ENCODE measurements around the gene LETM1. TPM values are rescaled to one million over a fixed set of nuclear protein-coding genes. Genes with fewer than 3 reads are reported as not detected.

LETM1 gene
- total RNA-seq, 1 experiment from 2014 or later, result 67.3 TPM

- no peak for TF ChIP-seq EZH2phosphoT487 (IDR thresholded peaks at IDR 0.05; ENCODE audit: borderline replicate concordance)
Measured at GRCh38 chr4:1783970-1784369, 72.0 kb downstream of the LETM1 start (continued).

- no peak overlapping the region for H3K27ac ChIP-seq (ENCODE audit: low read depth, low read length)
- no peak overlapping the region for H3K9ac ChIP-seq (ENCODE audit: low read length)
- H3K4me3 ChIP-seq (replicated peaks in 1 of 2; ENCODE audit: low read depth in 1 of 2, low read length in 2 of 2), result no peak overlapping the region
- no peak overlapping the region for H3K4me2 ChIP-seq (ENCODE audit: low read length)
- intact Hi-C loops (cut with micrococcal nuclease), result no loop called here
- no peak for ATAC-seq
- RAD21 ChIA-PET (ENCODE audit: low non-redundant PET in 1 of 2, low total read pairs in 2 of 2, uncharacterized antibody in 2 of 2, unreplicated experiment in 2 of 2), result no interaction called here
- DNase-seq (ENCODE audit: low read depth, low spot score), result no peak
- no peaks in the 10 kb centered on the region for H3K9me3 ChIP-seq (ENCODE audit: control insufficient read depth in 1 of 2, insufficient read depth in 1 of 2, low read depth in 1 of 2, low read length in 2 of 2)
- CTCF ChIA-PET, result no interaction called here
- POLR2A ChIA-PET, result no interaction called here
- BruUV-seq (replicated peaks), result no TSS peak
- H4K20me1 ChIP-seq (ENCODE audit: insufficient read depth), result no peaks in the 10 kb centered on the region
- H3K79me2 ChIP-seq (ENCODE audit: insufficient read depth, low read length), result no peaks in the 10 kb centered on the region
- H3K9me2 ChIP-seq (ENCODE audit: insufficient read depth), result no peaks in the 10 kb centered on the region
- no peaks in the 10 kb centered on the region for H3K36me3 ChIP-seq (ENCODE audit: control insufficient read depth in 1 of 2, insufficient read depth in 2 of 2, low read length in 2 of 2)
- TF ChIP-seq EZH2phosphoT487 (IDR thresholded peaks at IDR 0.05; ENCODE audit: borderline replicate concordance) (no peak), ATF3 (IDR thresholded peaks at IDR 0.05) (no peak), ZNF274 (IDR thresholded peaks at IDR 0.05; ENCODE audit: low read depth, low read length) (no peak), REST (IDR thresholded peaks at IDR 0.05; ENCODE audit: low read depth) (no peak)
- TF ChIP-seq, protein P1, sequence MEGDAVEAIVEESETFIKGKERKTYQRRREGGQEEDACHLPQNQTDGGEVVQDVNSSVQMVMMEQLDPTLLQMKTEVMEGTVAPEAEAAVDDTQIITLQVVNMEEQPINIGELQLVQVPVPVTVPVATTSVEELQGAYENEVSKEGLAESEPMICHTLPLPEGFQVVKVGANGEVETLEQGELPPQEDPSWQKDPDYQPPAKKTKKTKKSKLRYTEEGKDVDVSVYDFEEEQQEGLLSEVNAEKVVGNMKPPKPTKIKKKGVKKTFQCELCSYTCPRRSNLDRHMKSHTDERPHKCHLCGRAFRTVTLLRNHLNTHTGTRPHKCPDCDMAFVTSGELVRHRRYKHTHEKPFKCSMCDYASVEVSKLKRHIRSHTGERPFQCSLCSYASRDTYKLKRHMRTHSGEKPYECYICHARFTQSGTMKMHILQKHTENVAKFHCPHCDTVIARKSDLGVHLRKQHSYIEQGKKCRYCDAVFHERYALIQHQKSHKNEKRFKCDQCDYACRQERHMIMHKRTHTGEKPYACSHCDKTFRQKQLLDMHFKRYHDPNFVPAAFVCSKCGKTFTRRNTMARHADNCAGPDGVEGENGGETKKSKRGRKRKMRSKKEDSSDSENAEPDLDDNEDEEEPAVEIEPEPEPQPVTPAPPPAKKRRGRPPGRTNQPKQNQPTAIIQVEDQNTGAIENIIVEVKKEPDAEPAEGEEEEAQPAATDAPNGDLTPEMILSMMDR (IDR thresholded peaks at IDR 0.05 in 2 of 3, conservative IDR thresholded peaks at IDR 0.05 in 1 of 3; ENCODE audit: borderline replicate concordance in 1 of 3, insufficient read depth in 1 of 3, low read depth in 2 of 3, low read length in 2 of 3), result no peak
- peaks cover 4 to 10% of the 10 kb centered on the region in 2 experiments; a peak in 3 of 4 replicates for H3K4me1 ChIP-seq (ENCODE audit: control insufficient read depth in 1 of 2, insufficient read depth in 2 of 2, low read length in 2 of 2)
- H3K27me3 ChIP-seq (ENCODE audit: insufficient read depth, low read length), result no peaks in the 10 kb centered on the region
- H2AFZ ChIP-seq (ENCODE audit: low read depth, low read length, poor library complexity, severe bottlenecking), result no peak overlapping the region
Measured at GRCh38 chr4:1783015-1783414, 72.9 kb downstream of the LETM1 start.
